CD4-positive, alpha-beta T cell treated with Interleukin-15 for 4 hours (primary cell): ENCODE measurements around the gene CCDC144A.
"Not testable (repeated sequence)": the region's sequence is repeated elsewhere in the genome, so short reads cannot be mapped to it uniquely, and the experiment has no call there.

Source experiments
- DNase-seq: peaks from one replicate; pipeline ENCODE4 v3.0.0-alpha.2; 2020; ENCODE audit warnings: low spot score

CCDC144A gene

GRCh38 chr17:16820161-16820877, 130.3 kb downstream of the CCDC144A start:
- no peak for DNase-seq

- DNase-seq, result no peak
Measured at GRCh38 chr17:16820979-16821543, 131.0 kb downstream of the CCDC144A start.

GRCh38 chr17:16822133-16822532, 132.1 kb downstream of the CCDC144A start:
- not testable (repeated sequence) for DNase-seq

GRCh38 chr17:16823768-16824406, 133.8 kb downstream of the CCDC144A start:
- not testable (repeated sequence) for DNase-seq
